WI38 (cell line): ENCODE measurements around the gene BBS2.

Experiments used
- H3K4me3 ChIP-seq: 2 replicates; pipeline ENCODE4 v1.5.1; 2011; ENCODE audit warnings: low read depth, mild to moderate bottlenecking, control low read depth, low read length
- TF ChIP-seq, protein P1 (sequence below): IDR thresholded peaks from 2 replicates; pipeline ENCODE4 v1.5.1; 2012; ENCODE audit warnings: low read depth, mild to moderate bottlenecking, control low read depth, low read length

BBS2 gene

DNA sequence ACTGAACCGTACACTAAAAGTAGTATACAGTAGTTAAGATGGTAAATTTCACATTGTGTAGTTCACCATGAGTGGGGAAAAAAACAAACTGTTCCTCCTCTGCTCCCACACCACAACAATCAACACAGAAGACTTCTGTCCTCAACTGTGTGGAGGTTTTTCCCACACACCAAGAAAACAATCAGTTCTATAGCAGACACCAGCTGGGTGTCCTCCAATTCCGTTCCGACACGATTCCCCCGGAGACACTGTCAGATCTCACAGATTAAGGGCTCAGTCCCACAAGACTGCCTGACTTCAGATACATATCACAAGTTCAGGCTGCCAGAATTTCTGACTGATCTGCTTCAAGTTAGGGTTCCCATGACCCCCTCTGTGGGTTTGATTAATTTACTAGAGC lies 31.8 kb downstream of the BBS2 start:
- H3K4me3 ChIP-seq: no peak overlapping the region
- TF ChIP-seq, protein P1, sequence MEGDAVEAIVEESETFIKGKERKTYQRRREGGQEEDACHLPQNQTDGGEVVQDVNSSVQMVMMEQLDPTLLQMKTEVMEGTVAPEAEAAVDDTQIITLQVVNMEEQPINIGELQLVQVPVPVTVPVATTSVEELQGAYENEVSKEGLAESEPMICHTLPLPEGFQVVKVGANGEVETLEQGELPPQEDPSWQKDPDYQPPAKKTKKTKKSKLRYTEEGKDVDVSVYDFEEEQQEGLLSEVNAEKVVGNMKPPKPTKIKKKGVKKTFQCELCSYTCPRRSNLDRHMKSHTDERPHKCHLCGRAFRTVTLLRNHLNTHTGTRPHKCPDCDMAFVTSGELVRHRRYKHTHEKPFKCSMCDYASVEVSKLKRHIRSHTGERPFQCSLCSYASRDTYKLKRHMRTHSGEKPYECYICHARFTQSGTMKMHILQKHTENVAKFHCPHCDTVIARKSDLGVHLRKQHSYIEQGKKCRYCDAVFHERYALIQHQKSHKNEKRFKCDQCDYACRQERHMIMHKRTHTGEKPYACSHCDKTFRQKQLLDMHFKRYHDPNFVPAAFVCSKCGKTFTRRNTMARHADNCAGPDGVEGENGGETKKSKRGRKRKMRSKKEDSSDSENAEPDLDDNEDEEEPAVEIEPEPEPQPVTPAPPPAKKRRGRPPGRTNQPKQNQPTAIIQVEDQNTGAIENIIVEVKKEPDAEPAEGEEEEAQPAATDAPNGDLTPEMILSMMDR: no peak

DNA sequence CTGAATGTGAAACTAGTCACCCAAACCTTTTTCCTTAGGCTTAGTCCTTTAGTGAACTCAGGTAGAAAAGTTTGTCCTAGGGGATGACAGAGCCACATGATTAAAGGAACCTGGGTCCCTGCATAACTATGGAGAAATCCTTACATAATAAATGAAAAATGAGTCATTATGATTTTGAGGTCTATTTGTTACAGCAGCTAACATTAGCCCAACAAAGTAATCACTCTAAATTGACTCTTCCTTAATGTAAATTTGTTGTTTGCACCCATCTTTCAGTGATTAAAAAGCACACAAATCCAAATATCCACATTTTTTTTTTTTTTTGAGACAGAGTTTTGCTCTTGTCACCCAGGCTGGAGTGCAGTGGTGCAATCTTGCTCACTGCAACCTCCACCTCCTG lies 36.4 kb downstream of the BBS2 start:
- H3K4me3 ChIP-seq: no peak overlapping the region
- TF ChIP-seq, protein P1: no peak

- H3K4me3 ChIP-seq: no peak overlapping the region
- TF ChIP-seq, protein P1: no peak
Observed at GRCh38 chr16:56482683-56483236, 37.1 kb downstream of the BBS2 start.

DNA sequence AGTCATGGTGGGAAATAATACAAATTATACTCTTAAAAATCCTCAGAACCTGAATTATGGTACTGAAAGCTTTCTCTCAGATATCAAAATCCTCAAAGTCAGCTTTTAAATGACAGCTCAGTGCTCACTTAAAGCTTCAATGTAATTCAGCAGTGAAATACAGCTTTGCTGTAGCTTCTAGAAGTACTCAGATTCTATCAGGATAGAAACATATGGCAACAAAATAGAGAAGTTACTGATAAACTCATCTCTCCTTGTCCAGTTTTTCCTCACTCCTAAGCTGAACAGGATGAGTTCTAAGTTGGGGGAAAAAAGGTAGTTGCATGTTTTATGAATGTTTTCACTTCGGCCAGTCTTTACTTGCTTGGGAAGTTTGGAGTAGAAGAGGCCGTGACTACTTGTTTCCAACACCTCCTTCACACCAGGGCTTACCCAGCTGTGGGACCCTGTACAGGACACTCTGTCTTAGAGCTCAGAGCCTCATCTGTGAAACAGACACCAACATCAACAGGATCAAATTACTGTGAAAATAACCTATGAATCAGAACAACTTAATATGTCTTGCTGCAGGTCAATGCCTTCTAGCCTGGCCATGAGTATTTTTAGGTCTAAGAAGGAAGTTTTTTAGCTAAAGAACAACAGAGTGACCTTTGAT lies 38.2 kb downstream of the BBS2 start:
- H3K4me3 ChIP-seq: no peak overlapping the region
- TF ChIP-seq, protein P1: no peak

DNA sequence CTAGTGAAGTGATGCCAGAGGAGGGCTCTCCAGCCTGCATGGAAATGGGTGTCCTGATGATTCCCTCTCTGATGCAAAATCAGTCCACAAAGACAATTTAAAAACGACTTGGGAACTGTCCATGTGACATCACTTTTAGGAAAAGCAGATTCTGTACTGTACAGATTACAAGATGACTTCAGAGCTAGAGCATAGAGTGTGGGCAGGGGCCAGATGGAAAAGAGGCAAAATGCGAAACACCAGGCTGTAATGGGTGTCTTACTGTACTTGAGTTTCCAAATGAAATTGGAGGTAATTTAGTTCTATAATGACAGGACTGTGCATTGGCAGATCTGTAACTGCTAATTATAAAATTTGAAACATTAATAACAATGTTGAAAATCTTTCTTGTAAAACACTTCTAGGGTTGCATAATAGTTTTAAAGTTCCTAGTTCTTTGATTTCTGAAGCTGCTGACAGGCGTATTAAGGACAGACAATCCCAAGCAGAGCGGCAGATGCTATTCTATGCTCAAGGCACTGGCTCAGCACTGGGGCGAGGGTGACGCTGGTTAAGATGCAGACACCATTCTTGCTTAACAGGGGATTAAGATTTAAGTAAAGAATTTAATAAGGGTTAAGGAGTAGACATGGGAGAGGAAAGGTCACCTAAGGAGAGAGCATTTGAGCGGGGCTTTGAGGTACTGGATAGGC lies 38.9 kb downstream of the BBS2 start:
- TF ChIP-seq, protein P1: no peak
- no peak overlapping the region for H3K4me3 ChIP-seq

DNA sequence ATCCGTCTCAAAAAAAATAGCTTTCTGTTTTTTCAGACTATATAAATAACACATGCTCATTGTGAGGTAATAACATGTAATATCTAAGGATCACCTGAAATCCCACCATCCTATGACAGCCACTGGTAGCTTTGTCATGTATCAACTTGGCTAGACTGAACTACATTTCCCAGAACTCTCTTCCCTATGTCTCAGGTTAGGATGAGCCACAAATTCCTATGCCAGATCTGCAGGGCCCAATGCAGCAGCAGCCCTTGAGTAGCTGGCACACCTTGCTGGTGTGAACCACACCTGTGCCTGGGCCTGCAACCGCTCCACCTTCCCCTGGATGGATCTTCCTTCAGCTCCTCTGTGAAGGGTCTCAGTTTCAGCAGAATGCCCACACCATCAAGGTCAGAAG lies 40.4 kb downstream of the BBS2 start:
- no peak overlapping the region for H3K4me3 ChIP-seq
- TF ChIP-seq, protein P1: no peak

- TF ChIP-seq, protein P1: no peak
- H3K4me3 ChIP-seq: no peak overlapping the region
Observed at GRCh38 chr16:56478281-56479049, 41.4 kb downstream of the BBS2 start.
